ENCODE measurements around the gene TPR. TPM values are rescaled to one million over a fixed set of nuclear protein-coding genes. Genes with fewer than 3 reads are reported as not detected.

TPR gene
- 112 TPM for total RNA-seq (ENCODE audit: unreplicated experiment)
- long read RNA-seq, partial matches to known transcripts, result 59 of 65 reads
- long read RNA-seq, other reads (novel, unspliced or antisense), result 6 of 65 reads

DNA sequence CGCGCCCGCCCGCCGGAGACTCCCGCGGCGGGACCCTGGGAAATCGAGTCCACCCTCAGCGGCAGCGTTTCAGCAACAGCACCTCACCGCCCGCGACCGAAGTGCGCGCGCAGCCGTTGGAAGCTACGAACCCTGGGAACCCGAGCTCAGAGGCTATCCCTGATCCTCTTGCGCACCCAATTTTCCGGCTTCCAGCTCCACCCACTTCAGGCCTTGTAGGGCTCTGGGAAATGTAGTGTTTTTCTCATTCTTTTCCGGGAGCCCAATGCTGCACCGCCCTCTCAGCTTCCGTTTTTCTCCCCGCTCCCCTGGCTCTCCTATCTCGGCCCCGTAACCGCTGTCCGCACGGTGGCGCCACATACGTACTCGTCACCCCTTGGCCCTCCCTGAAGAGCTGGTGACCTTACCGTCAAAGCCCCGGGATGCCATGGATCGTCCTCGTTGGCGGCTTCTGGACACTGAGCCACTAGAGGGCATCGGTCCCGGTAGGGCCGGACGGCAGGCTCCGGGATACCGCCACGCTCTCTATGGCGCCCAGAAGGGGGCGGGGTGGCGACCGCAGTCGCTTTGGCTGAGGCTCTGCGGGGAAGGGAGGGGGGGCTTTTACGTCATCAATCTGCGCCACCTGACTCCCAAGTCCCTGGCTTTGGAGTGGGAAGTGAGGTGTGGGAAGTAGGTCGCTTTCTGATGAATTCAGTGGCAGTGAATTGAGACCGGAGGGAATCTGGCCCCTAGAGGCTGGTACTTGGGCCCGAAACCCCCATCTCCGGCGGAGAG lies at the start of gene TPR, which contains the start of gene ODR4:
Gene TPR (minus strand): TSS at position 102 of the 777 bp plus-strand sequence. CDS start 225 bp downstream, outside the sequence.
Gene ODR4 (plus strand): TSS at position 687 of the 777 bp plus-strand sequence. CDS start 3,948 bp downstream, outside the sequence.
- H3K36me3 Mint-ChIP-seq (ENCODE audit: unreplicated experiment), result no peaks in the 10 kb centered on the region
- H3K4me3 Mint-ChIP-seq (ENCODE audit: unreplicated experiment), result peak within 1 kb of the TSS; percentile 100
- H3K27me3 Mint-ChIP-seq (ENCODE audit: unreplicated experiment), result peaks cover 13% of the 10 kb centered on the region
- peaks cover 5% of the 10 kb centered on the region for H3K9me3 Mint-ChIP-seq (ENCODE audit: unreplicated experiment)
- DNase-seq, result peak; percentile 97
- peak within 1 kb of the TSS; percentile 99 for H3K27ac Mint-ChIP-seq (ENCODE audit: unreplicated experiment)
- TF ChIP-seq, protein P1, sequence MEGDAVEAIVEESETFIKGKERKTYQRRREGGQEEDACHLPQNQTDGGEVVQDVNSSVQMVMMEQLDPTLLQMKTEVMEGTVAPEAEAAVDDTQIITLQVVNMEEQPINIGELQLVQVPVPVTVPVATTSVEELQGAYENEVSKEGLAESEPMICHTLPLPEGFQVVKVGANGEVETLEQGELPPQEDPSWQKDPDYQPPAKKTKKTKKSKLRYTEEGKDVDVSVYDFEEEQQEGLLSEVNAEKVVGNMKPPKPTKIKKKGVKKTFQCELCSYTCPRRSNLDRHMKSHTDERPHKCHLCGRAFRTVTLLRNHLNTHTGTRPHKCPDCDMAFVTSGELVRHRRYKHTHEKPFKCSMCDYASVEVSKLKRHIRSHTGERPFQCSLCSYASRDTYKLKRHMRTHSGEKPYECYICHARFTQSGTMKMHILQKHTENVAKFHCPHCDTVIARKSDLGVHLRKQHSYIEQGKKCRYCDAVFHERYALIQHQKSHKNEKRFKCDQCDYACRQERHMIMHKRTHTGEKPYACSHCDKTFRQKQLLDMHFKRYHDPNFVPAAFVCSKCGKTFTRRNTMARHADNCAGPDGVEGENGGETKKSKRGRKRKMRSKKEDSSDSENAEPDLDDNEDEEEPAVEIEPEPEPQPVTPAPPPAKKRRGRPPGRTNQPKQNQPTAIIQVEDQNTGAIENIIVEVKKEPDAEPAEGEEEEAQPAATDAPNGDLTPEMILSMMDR (IDR thresholded peaks at IDR 0.05; ENCODE audit: partially characterized antibody, unreplicated experiment), result peak; percentile 81
- peaks cover 1% of the 10 kb centered on the region for H3K4me1 Mint-ChIP-seq (ENCODE audit: low read depth, unreplicated experiment)

GRCh38 chr1:186424539-186424938 lies 49.5 kb upstream of the TPR start:
- H3K9me3 Mint-ChIP-seq (ENCODE audit: unreplicated experiment), result no peaks in the 10 kb centered on the region
- H3K27me3 Mint-ChIP-seq (ENCODE audit: unreplicated experiment), result no peaks in the 10 kb centered on the region
- H3K4me3 Mint-ChIP-seq (ENCODE audit: unreplicated experiment), result no peak overlapping the region
- no peaks in the 10 kb centered on the region for H3K36me3 Mint-ChIP-seq (ENCODE audit: unreplicated experiment)
- TF ChIP-seq, protein P1 (IDR thresholded peaks at IDR 0.05; ENCODE audit: partially characterized antibody, unreplicated experiment), result no peak
- H3K4me1 Mint-ChIP-seq (ENCODE audit: low read depth, unreplicated experiment), result peaks cover 1% of the 10 kb centered on the region
- no peak for DNase-seq
- no peak overlapping the region for H3K27ac Mint-ChIP-seq (ENCODE audit: unreplicated experiment)

DNA sequence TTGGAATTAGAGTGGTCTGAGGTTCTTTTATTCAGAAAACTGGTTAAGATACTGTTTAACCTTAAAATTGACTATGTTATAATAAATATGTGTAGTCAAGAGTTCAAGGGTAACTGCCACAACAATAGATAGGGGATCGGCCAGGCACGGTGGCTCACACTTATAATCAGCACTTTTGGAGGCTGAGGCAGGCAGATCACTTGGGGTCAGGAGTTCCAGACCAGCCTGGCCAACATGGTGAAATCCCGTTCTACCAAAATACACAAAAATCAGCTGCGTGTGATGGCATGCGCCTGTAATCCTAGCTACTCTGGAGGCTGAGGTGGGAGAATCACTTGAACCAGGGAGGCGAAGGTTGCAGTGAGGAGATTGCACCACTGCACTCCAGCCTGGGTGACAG lies 46.4 kb upstream of the TPR start:
- peaks cover 1% of the 10 kb centered on the region for H3K4me1 Mint-ChIP-seq (ENCODE audit: low read depth, unreplicated experiment)
- no peaks in the 10 kb centered on the region for H3K36me3 Mint-ChIP-seq (ENCODE audit: unreplicated experiment)
- TF ChIP-seq, protein P1 (IDR thresholded peaks at IDR 0.05; ENCODE audit: partially characterized antibody, unreplicated experiment), result no peak
- no peak overlapping the region for H3K27ac Mint-ChIP-seq (ENCODE audit: unreplicated experiment)
- DNase-seq, result no peak
- peaks cover 2% of the 10 kb centered on the region for H3K27me3 Mint-ChIP-seq (ENCODE audit: unreplicated experiment)
- no peak overlapping the region for H3K4me3 Mint-ChIP-seq (ENCODE audit: unreplicated experiment)
- H3K9me3 Mint-ChIP-seq (ENCODE audit: unreplicated experiment), result no peaks in the 10 kb centered on the region

GRCh38 chr1:186420923-186421322 lies 45.9 kb upstream of the TPR start:
- Mint-ChIP-seq H3K4me1 (ENCODE audit: low read depth, unreplicated experiment) (peaks cover 1% of the 10 kb centered on the region), H3K4me3 (ENCODE audit: unreplicated experiment) (no peak overlapping the region), H3K27me3 (ENCODE audit: unreplicated experiment) (peaks cover 2% of the 10 kb centered on the region), H3K36me3 (ENCODE audit: unreplicated experiment) (no peaks in the 10 kb centered on the region), H3K27ac (ENCODE audit: unreplicated experiment) (no peak overlapping the region), H3K9me3 (ENCODE audit: unreplicated experiment) (no peaks in the 10 kb centered on the region)
- TF ChIP-seq, protein P1 (IDR thresholded peaks at IDR 0.05; ENCODE audit: partially characterized antibody, unreplicated experiment), result no peak
- DNase-seq, result no peak

- peaks cover 1% of the 10 kb centered on the region for H3K4me1 Mint-ChIP-seq (ENCODE audit: low read depth, unreplicated experiment)
- DNase-seq, result no peak
- no peak overlapping the region for H3K27ac Mint-ChIP-seq (ENCODE audit: unreplicated experiment)
- H3K4me3 Mint-ChIP-seq (ENCODE audit: unreplicated experiment), result no peak overlapping the region
- no peaks in the 10 kb centered on the region for H3K9me3 Mint-ChIP-seq (ENCODE audit: unreplicated experiment)
- no peaks in the 10 kb centered on the region for H3K36me3 Mint-ChIP-seq (ENCODE audit: unreplicated experiment)
- TF ChIP-seq, protein P1 (IDR thresholded peaks at IDR 0.05; ENCODE audit: partially characterized antibody, unreplicated experiment), result no peak
- peaks cover 2% of the 10 kb centered on the region for H3K27me3 Mint-ChIP-seq (ENCODE audit: unreplicated experiment)
Measured at GRCh38 chr1:186420311-186420710, 45.3 kb upstream of the TPR start.

Data from glutamatergic neuron (in vitro differentiated cells).